Bronchial epithelial cell (primary cell): ENCODE measurements around the gene LYRM4. TPM values are rescaled to one million over a fixed set of nuclear protein-coding genes. Genes with fewer than 3 reads are reported as not detected.

Experiments used
- DNase-seq: peaks from one replicate; pipeline ENCODE4 v3.0.0-alpha.2; 2010; ENCODE audit warnings: low read depth
- FAIRE-seq: peaks from 2 replicates; lab custom pipeline; 2011; peaks lifted over from hg19 to GRCh38; lab: Jason Lieb, UNC
- H3K27me3 ChIP-seq: 2 replicates; pipeline ENCODE4 v1.5.1; 2011; ENCODE audit warnings: low read length; ENCODE audit not compliant: control insufficient read depth, insufficient read depth
- H3K36me3 ChIP-seq: 2 replicates; pipeline ENCODE4 v1.5.1; 2011; ENCODE audit warnings: low read length; ENCODE audit not compliant: control insufficient read depth, insufficient read depth
- H3K4me3 ChIP-seq: 2 replicates; pipeline ENCODE4 v1.5.1; 2011; ENCODE audit warnings: mild to moderate bottlenecking, low read depth, low read length, control low read depth
- CTCF ChIP-seq: IDR thresholded peaks from 2 replicates; pipeline ENCODE4 v1.5.1; 2011; ENCODE audit warnings: mild to moderate bottlenecking, moderate library complexity, low read length, control low read depth, inconsistent platforms; ENCODE audit not compliant: insufficient read depth, severe bottlenecking
- total RNA-seq: library from RNA; depleted of rRNA; stranded (reverse); fragments of >200 nt; gene quantifications from 2 replicates; pipeline ENCODE4 v1.2.1, GENCODE V29; 2014

LYRM4 gene
- total RNA-seq, 1 donor from 2014 or later, result 15.3 TPM

- DNase-seq, result no peak
- Histone ChIP-seq H3K27me3 (no peaks in the 10 kb centered on the region), H3K36me3 (no peaks in the 10 kb centered on the region), H3K4me3 (no peak overlapping the region)
- TF ChIP-seq CTCF, result no peak
- FAIRE-seq, result no peak
Measured at GRCh38 chr6:5184878-5185277, 75.9 kb downstream of the LYRM4 start.

- DNase-seq (no peak), FAIRE-seq (no peak)
- no peak for TF ChIP-seq CTCF
- Histone ChIP-seq H3K4me3 (no peak overlapping the region), H3K27me3 (no peaks in the 10 kb centered on the region), H3K36me3 (no peaks in the 10 kb centered on the region)
Measured at GRCh38 chr6:5184218-5184617, 76.5 kb downstream of the LYRM4 start.

DNA sequence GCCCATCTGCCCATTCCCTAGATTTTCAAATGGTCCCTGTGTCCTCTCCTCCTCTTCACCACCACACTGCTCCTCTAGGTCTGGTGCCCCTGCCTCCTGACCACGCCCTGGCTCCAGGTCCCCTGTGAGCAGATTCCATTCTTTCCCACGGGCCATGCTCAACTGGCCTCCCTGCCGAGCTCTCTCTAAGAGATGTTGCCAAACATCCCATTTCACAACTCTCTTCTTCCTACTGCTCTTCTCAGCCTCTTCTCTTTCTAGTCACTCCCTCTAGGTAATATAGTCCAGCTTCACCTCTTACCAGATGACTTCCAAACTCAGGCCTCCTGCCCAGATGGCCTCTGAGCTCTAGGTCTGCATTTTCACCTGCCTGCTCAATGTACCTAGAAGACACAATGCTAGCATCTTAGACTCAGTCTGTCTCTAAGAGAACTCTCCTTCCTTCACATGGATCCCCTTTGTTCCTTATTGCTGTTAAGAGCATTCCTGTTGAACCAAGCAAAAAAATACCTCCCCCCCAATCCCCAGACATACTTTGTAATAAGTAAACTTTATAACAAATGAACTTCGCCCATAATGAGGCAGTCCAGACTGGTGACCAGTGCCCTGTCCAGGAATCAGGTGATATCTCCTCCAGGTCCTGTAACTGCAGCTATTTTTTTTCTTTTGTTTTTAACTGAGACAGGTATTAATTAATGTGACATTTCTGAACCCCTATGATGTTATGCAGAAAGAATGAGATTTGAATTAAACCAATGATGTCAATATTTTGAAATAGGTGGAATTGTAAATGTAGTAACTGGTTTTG is 79.0 kb downstream of the LYRM4 start:
- Histone ChIP-seq H3K36me3 (no peaks in the 10 kb centered on the region), H3K27me3 (no peaks in the 10 kb centered on the region), H3K4me3 (no peak overlapping the region)
- no peak for TF ChIP-seq CTCF
- FAIRE-seq, result no peak
- DNase-seq, result no peak

DNA sequence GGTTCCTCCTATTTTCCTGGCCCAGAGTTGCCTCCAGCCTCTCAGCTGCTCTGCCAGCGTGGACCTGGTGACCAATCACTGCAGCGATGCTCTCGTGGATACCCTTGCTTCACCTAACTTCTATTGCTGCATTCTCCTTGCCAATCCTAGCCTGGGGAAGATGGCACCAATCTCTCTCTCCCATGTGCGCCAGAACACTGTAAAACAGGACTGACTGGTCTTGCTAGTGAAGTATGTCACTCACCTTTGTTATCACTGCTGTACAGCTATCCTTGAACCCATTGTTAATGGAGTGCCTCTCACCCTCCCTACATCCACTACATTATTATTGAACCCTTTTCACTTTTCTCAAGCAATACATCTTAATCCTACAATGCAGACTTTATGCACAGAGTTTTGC is 80.1 kb downstream of the LYRM4 start:
- no peak for FAIRE-seq
- Histone ChIP-seq H3K36me3 (no peaks in the 10 kb centered on the region), H3K4me3 (no peak overlapping the region), H3K27me3 (no peaks in the 10 kb centered on the region)
- TF ChIP-seq CTCF, result no peak
- no peak for DNase-seq

DNA sequence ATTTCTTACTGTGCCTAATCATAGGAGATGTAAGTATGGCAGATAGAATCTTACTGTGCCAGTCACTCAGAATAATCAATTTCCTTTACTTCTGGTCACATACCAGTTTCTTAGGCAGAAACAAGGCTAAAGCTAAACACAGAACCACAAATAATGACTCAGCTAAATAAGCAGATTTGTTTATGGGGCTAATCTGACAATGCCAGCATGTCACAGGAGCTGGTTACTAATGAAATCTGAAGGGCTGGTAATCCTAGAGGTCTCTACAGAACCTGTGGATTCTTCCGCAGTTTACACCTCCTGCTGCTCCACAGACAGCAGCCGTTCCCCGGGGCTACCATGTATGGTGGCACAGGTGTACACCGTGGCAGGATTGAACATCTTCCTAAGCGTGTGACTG is 80.8 kb downstream of the LYRM4 start:
- Histone ChIP-seq H3K4me3 (no peak overlapping the region), H3K36me3 (no peaks in the 10 kb centered on the region), H3K27me3 (no peaks in the 10 kb centered on the region)
- no peak for TF ChIP-seq CTCF
- no peak for DNase-seq
- no peak for FAIRE-seq

GRCh38 chr6:5178806-5179205 is 81.9 kb downstream of the LYRM4 start:
- FAIRE-seq, result no peak
- H3K4me3 ChIP-seq, result no peak overlapping the region
- no peaks in the 10 kb centered on the region for H3K27me3 ChIP-seq
- no peak for DNase-seq
- H3K36me3 ChIP-seq, result no peaks in the 10 kb centered on the region
- no peak for TF ChIP-seq CTCF
